Glomerular endothelial cell (primary cell): Measurements from ENCODE around the gene MMP2. TPM values are rescaled to one million over a fixed set of nuclear protein-coding genes. Genes with fewer than 3 reads are reported as not detected.

Experiments used
- total RNA-seq: library from RNA; depleted of rRNA; stranded (reverse); fragments of >200 nt; gene quantifications from 2 replicates; pipeline ENCODE4 v1.2.3, GENCODE V29; 2015

The MMP2 gene
- total RNA-seq, 1 donor from 2014 or later = 246 TPM

Other genes with a start within 250 kb of the MMP2 start
- not detected in 2 replicates for gene IRX6, start 155.0 kb upstream of the MMP2 start, total RNA-seq
- gene LPCAT2, start 29.9 kb downstream of the MMP2 start, total RNA-seq = 15.6 and 28.5 TPM in 2 replicates
- gene CAPNS2, start 87.5 kb downstream of the MMP2 start, total RNA-seq = 0.82 TPM in 1 of 2 replicates, not detected in the other
- gene SLC6A2, start 176.8 kb downstream of the MMP2 start, total RNA-seq = not detected in 2 replicates